Inflammatory macrophage treated with lipopolysaccharide for 1 hour (primary cell): ENCODE results near the gene RAB20.
"Not testable (repeated sequence)": the region's sequence is repeated elsewhere in the genome, so short reads cannot be mapped to it uniquely, and the experiment has no call there.

ENCODE experiments used
- DNase-seq, 2 donors: peaks; one replicate each; pipeline ENCODE4 v3.0.0-alpha.2; 2020 to 2022

The RAB20 gene

GRCh38 chr13:110554227-110554836, 7.2 kb downstream of the RAB20 start:
- DNase-seq, result no peak

- no peak for DNase-seq
Observed at GRCh38 chr13:110553417-110553816, 8.1 kb downstream of the RAB20 start.

DNA sequence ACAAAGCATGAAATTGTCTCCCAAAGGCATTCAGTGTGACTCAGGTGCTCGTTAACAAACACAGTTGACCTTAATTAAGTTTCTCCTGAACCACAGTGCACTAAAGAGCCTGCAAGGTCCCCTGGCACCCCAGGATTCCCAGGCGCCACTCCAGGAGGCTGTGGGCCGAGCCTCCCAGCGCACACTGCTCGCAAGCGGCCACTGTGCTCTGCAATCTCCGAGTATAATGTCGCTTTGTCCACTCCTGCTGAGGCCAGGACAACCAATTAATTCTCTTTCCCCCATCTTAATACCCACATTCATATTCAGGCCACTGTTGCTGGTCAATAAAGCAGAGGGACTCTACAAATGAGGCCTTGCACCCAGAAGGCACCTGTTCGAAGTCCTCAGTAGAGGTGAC, 8.8 kb downstream of the RAB20 start:
- DNase-seq, result no peak

- DNase-seq, result no peak
Observed at GRCh38 chr13:110551284-110551683, 10.2 kb downstream of the RAB20 start.

GRCh38 chr13:110549795-110550160, 11.7 kb downstream of the RAB20 start:
- no peak for DNase-seq

GRCh38 chr13:110548891-110549794, 12.4 kb downstream of the RAB20 start:
- DNase-seq, result no peak

GRCh38 chr13:110546926-110547325, 14.6 kb downstream of the RAB20 start:
- DNase-seq, result no peak

DNA sequence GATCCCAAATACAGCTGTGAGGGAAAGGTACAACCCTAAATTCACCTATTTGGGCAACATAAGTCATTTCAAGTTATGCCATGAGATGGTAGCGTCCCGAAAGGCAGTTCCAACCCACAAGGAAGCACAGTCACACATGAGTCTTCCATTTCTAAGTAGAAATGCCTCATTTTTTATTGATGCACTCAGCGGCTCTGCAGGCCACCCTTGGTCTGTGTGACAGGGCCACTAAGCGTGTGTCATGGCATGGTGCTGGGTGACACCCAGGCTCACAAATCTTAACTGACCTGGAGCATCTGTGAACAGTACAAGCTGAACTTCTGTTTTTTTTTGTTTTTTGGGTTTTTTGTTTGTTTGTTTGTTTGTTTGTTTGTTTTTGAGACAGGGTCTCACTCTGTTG, 15.1 kb downstream of the RAB20 start:
- DNase-seq, result no peak

- no peak for DNase-seq
Observed at GRCh38 chr13:110542169-110542796, 19.2 kb downstream of the RAB20 start.

DNA sequence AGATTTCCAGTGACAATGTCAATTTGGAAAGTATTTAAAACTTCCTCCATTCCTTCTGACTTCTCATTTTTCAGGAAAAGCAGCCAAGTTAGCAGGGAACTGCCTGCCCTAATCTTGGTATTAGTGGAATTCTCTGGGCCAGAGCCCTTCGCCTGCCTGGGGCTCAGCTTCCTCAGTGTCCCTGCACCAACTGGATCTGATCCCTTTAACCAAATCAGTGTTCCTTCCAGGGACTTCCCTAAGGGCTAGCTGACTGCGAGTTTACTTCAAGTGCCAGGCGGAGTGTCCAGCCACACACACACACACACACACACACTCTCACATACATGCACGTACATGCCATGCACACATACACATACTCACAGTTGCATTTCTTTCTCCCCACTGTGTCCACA, 20.0 kb downstream of the RAB20 start:
- DNase-seq, result no peak

- no peak for DNase-seq
Observed at GRCh38 chr13:110540871-110541525, 20.5 kb downstream of the RAB20 start.

DNA sequence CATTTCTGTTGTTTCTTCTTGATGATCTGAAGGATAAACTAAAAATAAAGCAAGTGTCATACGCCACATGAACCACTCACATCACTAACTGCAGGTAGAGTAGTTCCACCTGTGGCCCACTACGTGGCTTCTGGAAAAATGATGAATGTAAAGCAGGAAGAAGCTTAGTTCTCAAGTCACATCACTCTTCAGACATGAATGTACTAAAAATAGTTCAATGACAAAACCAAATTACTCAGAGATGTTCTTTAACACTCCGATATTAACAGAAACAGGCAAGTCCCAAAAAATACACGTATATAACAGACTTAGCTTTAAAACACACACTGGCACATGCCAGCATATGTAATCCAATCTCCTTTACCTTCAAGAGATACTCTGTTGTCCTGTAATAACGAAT, 21.6 kb downstream of the RAB20 start:
- peak in 1 of 2 donors; percentile 61 for DNase-seq

GRCh38 chr13:110538632-110539031, 22.9 kb downstream of the RAB20 start:
- DNase-seq, result no peak

GRCh38 chr13:110536006-110536693, 25.4 kb downstream of the RAB20 start:
- peak; percentile 91 to 98 for DNase-seq

DNA sequence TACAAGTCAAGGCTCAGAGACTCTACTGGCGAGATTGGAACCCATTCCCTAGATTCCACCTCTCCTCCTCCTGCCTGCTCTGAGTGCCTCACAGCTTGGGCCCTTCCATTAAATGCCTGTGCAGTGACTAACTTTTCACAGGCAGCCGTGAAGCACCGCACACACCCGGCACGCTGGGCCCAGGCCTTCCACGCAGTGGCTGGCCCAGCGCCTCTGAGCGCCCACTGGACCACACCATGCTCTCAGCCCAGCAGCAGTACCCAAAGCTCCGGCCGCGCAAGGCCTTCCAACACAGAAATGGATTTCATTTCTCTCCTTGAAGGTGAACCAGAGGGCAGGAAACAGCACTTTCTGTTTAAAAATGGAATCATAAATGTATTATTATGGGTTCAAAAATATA, 26.0 kb downstream of the RAB20 start:
- no peak for DNase-seq

- no peak for DNase-seq
Observed at GRCh38 chr13:110533771-110534670, 27.5 kb downstream of the RAB20 start.

GRCh38 chr13:110532258-110532657, 29.3 kb downstream of the RAB20 start:
- DNase-seq, result not testable (repeated sequence)

GRCh38 chr13:110531671-110532083, 29.8 kb downstream of the RAB20 start:
- peak; percentile 87 to 91 for DNase-seq

DNA sequence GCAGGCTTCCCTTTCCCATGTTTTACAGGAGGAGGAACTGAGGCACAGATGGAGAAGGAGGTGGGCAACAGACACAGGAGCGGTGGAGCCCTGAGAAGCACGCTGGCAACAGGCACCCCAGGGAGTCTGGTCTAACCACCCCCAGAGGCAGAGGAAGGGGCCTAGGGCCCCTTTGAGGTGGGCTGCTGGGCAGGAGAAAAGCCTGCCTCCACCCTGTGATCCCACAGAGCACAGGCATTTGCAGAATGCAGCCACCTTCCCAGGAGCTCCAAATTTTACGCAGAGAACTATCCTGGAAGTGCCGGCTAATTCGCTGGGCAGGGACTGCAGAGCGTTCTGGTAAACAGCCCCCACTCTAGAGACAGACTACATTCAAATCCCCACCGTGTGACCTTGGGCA, 30.4 kb downstream of the RAB20 start:
- no peak for DNase-seq

- DNase-seq, result no peak
Observed at GRCh38 chr13:110529522-110530311, 31.8 kb downstream of the RAB20 start.

GRCh38 chr13:110528911-110529310, 32.6 kb downstream of the RAB20 start:
- no peak for DNase-seq
